H1 (cell line): ENCODE measurements around the gene RENBP. TPM values are rescaled to one million over a fixed set of nuclear protein-coding genes. Genes with fewer than 3 reads are reported as not detected.

ENCODE experiments used
- CTCF ChIA-PET: fragments of 300-600 bp; sonication (Branson Sonifier 250); formaldehyde crosslinking; loops from one replicate; lab custom pipeline; 2021; ENCODE audit not compliant: partially characterized antibody; lab: Charles Lee
- POLR2A ChIA-PET: fragments of 300-600 bp; sonication (Branson Sonifier 250); formaldehyde crosslinking; loops from one replicate; lab custom pipeline; 2021; ENCODE audit warnings: inconsistent platforms; ENCODE audit not compliant: partially characterized antibody; lab: Charles Lee
- DNase-seq, 2 experiments: peaks; one replicate each; pipeline versions ENCODE4 v3.0.0 to v3.0.0-alpha.2; 2010 to 2022; ENCODE audit warnings: low spot score in 2 of 2, low read depth in 1 of 2, mixed read lengths in 1 of 2
- FAIRE-seq: peaks from 2 replicates; lab custom pipeline; 2011; peaks lifted over from hg19 to GRCh38; lab: Jason Lieb, UNC
- H2AFZ ChIP-seq: 2 replicates; pipeline ENCODE4 v1.8.1; 2012; ENCODE audit warnings: low read length, inconsistent platforms
- H2AK5ac ChIP-seq: 2 replicates; pipeline ENCODE4 v1.6.1; 2013; ENCODE audit warnings: low read depth, low read length
- H2BK120ac ChIP-seq: replicated peaks from 2 replicates; pipeline ENCODE3; 2013; ENCODE audit warnings: low read depth, low read length, inconsistent platforms
- H2BK12ac ChIP-seq: 2 replicates; pipeline ENCODE4 v1.6.1; 2013; ENCODE audit warnings: low read depth, low read length
- H2BK15ac ChIP-seq: 2 replicates; pipeline ENCODE4 v1.6.1; 2013; ENCODE audit warnings: low read length
- H2BK20ac ChIP-seq: 2 replicates; pipeline ENCODE4 v1.6.1; 2013; ENCODE audit warnings: low read length
- H2BK5ac ChIP-seq: 2 replicates; pipeline ENCODE4 v1.6.1; 2013; ENCODE audit warnings: low read depth, low read length
- H3K14ac ChIP-seq: 2 replicates; pipeline ENCODE4 v1.6.1; 2013; ENCODE audit warnings: inconsistent platforms; ENCODE audit not compliant: insufficient read length
- H3K18ac ChIP-seq: 2 replicates; pipeline ENCODE4 v1.6.1; 2013; ENCODE audit warnings: low read length; ENCODE audit errors: extremely low read depth
- H3K23ac ChIP-seq: 2 replicates; pipeline ENCODE4 v1.6.1; 2013; ENCODE audit warnings: inconsistent platforms; ENCODE audit not compliant: insufficient read length
- H3K23me2 ChIP-seq: 2 replicates; pipeline ENCODE4 v1.6.1; 2013; ENCODE audit warnings: low read depth, low read length
- H3K27ac ChIP-seq: 2 replicates; pipeline ENCODE4 v1.6.1; 2011; ENCODE audit warnings: low read depth, low read length, inconsistent platforms
- H3K27me3 ChIP-seq, 4 experiments: replicated peaks in 1 of 4; 1 replicate in 1 of 4; 2 replicates in 3 of 4; pipeline versions ENCODE4 v1.6.1 to v1.8.1; 2011 to 2013; ENCODE audit warnings: low read length in 3 of 4, mild to moderate bottlenecking in 3 of 4, inconsistent platforms in 2 of 4, mixed read lengths in 2 of 4, moderate library complexity in 1 of 4; ENCODE audit not compliant: control insufficient read depth in 3 of 4, insufficient read depth in 3 of 4; ENCODE audit errors: extremely low read depth in 1 of 4
- H3K36me3 ChIP-seq, 4 experiments: 2 replicates each; pipeline versions ENCODE4 v1.6.1 to v1.8.1; 2011 to 2013; ENCODE audit warnings: mild to moderate bottlenecking in 4 of 4, low read length in 3 of 4, moderate library complexity in 2 of 4, control low read depth in 1 of 4, inconsistent platforms in 1 of 4; ENCODE audit not compliant: insufficient read depth in 4 of 4, control insufficient read depth in 2 of 4
- H3K4ac ChIP-seq: replicated peaks from 2 replicates; pipeline ENCODE3; 2013; ENCODE audit warnings: low read length, low read depth, mixed read lengths, inconsistent platforms; ENCODE audit not compliant: insufficient read length
- H3K4me1 ChIP-seq, 4 experiments: replicated peaks in 1 of 4; 1 replicate in 1 of 4; 2 replicates in 3 of 4; pipeline versions ENCODE4 v1.6.1 to v1.8.1; 2011 to 2013; ENCODE audit warnings: low read length in 3 of 4, inconsistent platforms in 2 of 4, mixed read lengths in 1 of 4; ENCODE audit not compliant: insufficient read depth in 4 of 4, control insufficient read depth in 3 of 4
- H3K4me2 ChIP-seq, 2 experiments: 2 replicates each; pipeline versions ENCODE4 v1.6.1 to v1.8.1; 2011 to 2013; ENCODE audit warnings: low read depth in 2 of 2, low read length in 2 of 2, control low read depth in 1 of 2, inconsistent platforms in 1 of 2, mild to moderate bottlenecking in 1 of 2; ENCODE audit not compliant: insufficient read depth in 1 of 2
- H3K4me3 ChIP-seq, 4 experiments: fragments of 200-600, 300-600 bp in 1 of 4; sonication (generic), shearing (Covaris generic), sonication (Bioruptor Twin) in 1 of 4; 2 replicates each; pipeline versions ENCODE4 v1.5.1 to v1.8.1; 2011 to 2016; ENCODE audit warnings: low read length in 4 of 4, low read depth in 3 of 4, control low read depth in 2 of 4, inconsistent platforms in 2 of 4, mild to moderate bottlenecking in 2 of 4, mixed read lengths in 1 of 4, moderate library complexity in 1 of 4; ENCODE audit not compliant: insufficient read depth in 2 of 4; ENCODE audit errors: extremely low read depth in 1 of 4
- H3K56ac ChIP-seq: replicated peaks from 2 replicates; pipeline ENCODE3; 2013; ENCODE audit warnings: low read depth, mild to moderate bottlenecking, mixed read lengths, low read length, inconsistent platforms; ENCODE audit not compliant: insufficient read length
- H3K79me1 ChIP-seq: 2 replicates; pipeline ENCODE4 v1.6.1; 2013; ENCODE audit warnings: low read depth, low read length, control low read depth
- H3K79me2 ChIP-seq, 2 experiments: 2 replicates each; pipeline versions ENCODE4 v1.6.1 to v1.8.1; 2012 to 2013; ENCODE audit warnings: low read length in 2 of 2, mild to moderate bottlenecking in 2 of 2, inconsistent platforms in 1 of 2; ENCODE audit not compliant: insufficient read depth in 2 of 2, control insufficient read depth in 1 of 2
- H3K9ac ChIP-seq, 4 experiments: replicated peaks in 1 of 4; 1 replicate in 1 of 4; 2 replicates in 3 of 4; pipeline versions ENCODE4 v1.6.1 to v1.8.1; 2011 to 2013; ENCODE audit warnings: low read depth in 3 of 4, low read length in 3 of 4, control low read depth in 2 of 4, mild to moderate bottlenecking in 2 of 4, moderate library complexity in 2 of 4, inconsistent platforms in 1 of 4; ENCODE audit errors: extremely low read depth in 1 of 4
- H3K9me3 ChIP-seq, 2 experiments: 2 replicates each; pipeline versions ENCODE4 v1.6.1 to v1.8.1; 2012 to 2013; ENCODE audit warnings: mild to moderate bottlenecking in 2 of 2, moderate library complexity in 2 of 2, control low read depth in 1 of 2, inconsistent platforms in 1 of 2, low read depth in 1 of 2, low read length in 1 of 2, mixed read lengths in 1 of 2; ENCODE audit not compliant: insufficient read depth in 2 of 2
- H4K20me1 ChIP-seq, 2 experiments: replicated peaks in 1 of 2; 2 replicates each; pipeline versions ENCODE3 to v1.8.1; 2011 to 2013; ENCODE audit warnings: inconsistent platforms in 2 of 2, low read length in 2 of 2, mild to moderate bottlenecking in 1 of 2; ENCODE audit not compliant: insufficient read depth in 2 of 2, control insufficient read depth in 1 of 2
- H4K5ac ChIP-seq: 2 replicates; pipeline ENCODE4 v1.6.1; 2013; ENCODE audit warnings: low read length, low read depth, mixed read lengths, inconsistent platforms; ENCODE audit not compliant: insufficient read length
- H4K8ac ChIP-seq: 2 replicates; pipeline ENCODE4 v1.8.0; 2013; ENCODE audit warnings: mild to moderate bottlenecking, moderate library complexity, low read length, inconsistent platforms; ENCODE audit not compliant: insufficient read depth; ENCODE audit errors: extremely low read depth
- H4K91ac ChIP-seq: replicated peaks from 2 replicates; pipeline ENCODE3; 2013; ENCODE audit warnings: low read length, mixed read lengths, inconsistent platforms; ENCODE audit not compliant: insufficient read length
- GTF2F1 ChIP-seq: IDR thresholded peaks from 2 replicates; pipeline ENCODE4 v1.6.1; 2012; ENCODE audit warnings: low read depth, low read length, improper control_type of control experiment, borderline replicate concordance
- WGBS, 2 experiments: shearing (Covaris generic) in 1 of 2; methylation state at CpG; one replicate each; pipeline versions ENCODE4 v1.1.6 to v1.1.7; 2013 to 2015; ENCODE audit warnings: low lambda C conversion rate in 2 of 2, mixed read lengths in 2 of 2, inconsistent platforms in 1 of 2, low coverage in 1 of 2, missing lambda C conversion rate in 1 of 2; ENCODE audit not compliant: insufficient replicate concordance in 2 of 2, insufficient coverage in 1 of 2, insufficient read length in 1 of 2; ENCODE audit errors: extremely low coverage in 1 of 2, missing lambda C conversion rate in 1 of 2; 5-methylcytosine and 5-hydroxymethylcytosine counted together
- polyA plus RNA-seq, 7 experiments: library from polyadenylated mRNA; depleted of rRNA in 3 of 7; stranded (reverse) in 5 of 7; unstranded in 2 of 7; fragments of >200 nt in 5 of 7; fragments of 200-250 nt in 2 of 7; gene quantifications; 1 replicate in 5 of 7; 2 replicates in 1 of 7; 4 replicates in 1 of 7; pipeline versions ENCODE4 v1.2.1 to v1.2.3, GENCODE V29; 2011 to 2013; ENCODE audit warnings: missing spikeins in 2 of 7, mixed read lengths in 2 of 7
- total RNA-seq: library from RNA; stranded (reverse); fragmentation: NEBNext Ultra II Directional; extraction: Animal tissue kit (Norgen Biotek cat#: 25700); gene quantifications from 2 replicates; pipeline ENCODE4 v1.2.1, GENCODE V29; 2021

The RENBP gene
- total and polyA plus RNA-seq, 2 of the 8 experiments (the other 6 are each of a cell fraction or from before 2014, with no cell fraction given), result 12.4 to 21.8 TPM

- Histone ChIP-seq H3K79me1 (no peaks in the 10 kb centered on the region; the same call in 1 of the 2 replicates), H3K56ac (no peak overlapping the region), H3K4me2 (no peak overlapping the region), H2AFZ (no peak overlapping the region), H4K91ac (no peak overlapping the region), H2BK12ac (no peak overlapping the region), H4K20me1 (peaks cover 13 to 31% of the 10 kb centered on the region in 2 experiments), H3K4me1 (peaks cover 4 to 17% (median 13%) of the 10 kb centered on the region in 4 experiments), H3K4me3 (no peak overlapping the region), H3K9me3 (no peaks in the 10 kb centered on the region), H2AK5ac (no peak overlapping the region), H2BK20ac (no peak overlapping the region), H3K4ac (no peak overlapping the region), H3K79me2 (peaks cover 36 to 69% of the 10 kb centered on the region in 2 experiments), H3K36me3 (peaks cover 8 to 46% (median 29%) of the 10 kb centered on the region in 4 experiments), H2BK5ac (no peak overlapping the region), H2BK120ac (no peak overlapping the region), H3K27me3 (no peaks in the 10 kb centered on the region), H3K23ac (no peak overlapping the region), H4K5ac (no peak overlapping the region), H3K23me2 (no peaks in the 10 kb centered on the region; the same call in 1 of the 2 replicates), H3K9ac (no peak overlapping the region), H3K18ac (no peak overlapping the region), H3K27ac (no peak overlapping the region), H3K14ac (no peak overlapping the region), H2BK15ac (no peak overlapping the region), H4K8ac (no peak overlapping the region)
- no peak for FAIRE-seq
- POLR2A ChIA-PET, result interaction anchor here (1.1 to 1.2 kb wide), 3 partner anchors 12 to 63 kb away, joined by 3 read pairs; partner anchors contain the start of gene RENBP
- CTCF ChIA-PET, result interaction anchor here (0.9 to 11.2 kb wide), 2 partner anchors 16 to 24 kb away, joined by 6 to 102 read pairs; partner anchors contain the start of gene RENBP
- no peak for TF ChIP-seq GTF2F1
- 99% methylated on average over 13 of the region's 14 CpGs; no CpG with 5 or more reads in 1 of the 2 experiments for WGBS, 2 experiments
- no peak for DNase-seq
Observed at GRCh38 chrX:153964105-153964504, 19.7 kb upstream of the RENBP start.
